Caco-2 (cell line): Measurements from ENCODE around the gene ARL5A. TPM values are rescaled to one million over a fixed set of nuclear protein-coding genes. Genes with fewer than 3 reads are reported as not detected.

Experiments used
- BruUV-seq: library from RNA; stranded (reverse); fragments of 400-500 nt; replicated peaks from 2 replicates; lab custom pipeline; 2021; lab: Mats Ljungman, UMichigan
- CTCF ChIA-PET: fragments of 300-600 bp; sonication (Branson Sonifier 250); formaldehyde crosslinking; loops from one replicate; lab custom pipeline; 2022; ENCODE audit warnings: antibody characterized with exemption; lab: Charles Lee
- POLR2A ChIA-PET: fragments of 300-600 bp; sonication (Branson Sonifier 250); formaldehyde crosslinking; loops from one replicate; lab custom pipeline; 2022; ENCODE audit warnings: antibody characterized with exemption; lab: Charles Lee
- DNase-seq, 2 experiments: peaks; one replicate each; pipeline versions ENCODE4 v3.0.0 to v3.0.0-alpha.2; 2020 to 2022
- H3K27me3 ChIP-seq: replicated peaks from 2 replicates; pipeline ENCODE4 v1.6.0; 2011; ENCODE audit warnings: low read length; ENCODE audit not compliant: control insufficient read depth, insufficient read depth
- H3K36me3 ChIP-seq: 2 replicates; pipeline ENCODE4 v1.5.1; 2011; ENCODE audit warnings: low read length; ENCODE audit not compliant: control insufficient read depth, insufficient read depth
- H3K4me1 ChIP-seq: fragments of 250-450 bp; sonication (Bioruptor Pico); 2 replicates; pipeline ENCODE4 v1.5.1; 2020; ENCODE audit warnings: mild to moderate bottlenecking
- H3K4me3 ChIP-seq: 2 replicates; pipeline ENCODE4 v1.5.1; 2011; ENCODE audit warnings: low read depth, mild to moderate bottlenecking, control low read depth, low read length
- H3K9me3 ChIP-seq: fragments of 250-450 bp; sonication (Bioruptor Pico); 2 replicates; pipeline ENCODE4 v1.5.1; 2020; ENCODE audit warnings: mild to moderate bottlenecking, moderate library complexity
- H3K27ac Mint-ChIP-seq: one replicate; pipeline ENCODE4 v1.8.0; 2022; ENCODE audit warnings: mixed read lengths; ENCODE audit not compliant: unreplicated experiment
- H3K27me3 Mint-ChIP-seq: one replicate; pipeline ENCODE4 v1.8.0; 2022; ENCODE audit warnings: mixed read lengths; ENCODE audit not compliant: insufficient read depth, unreplicated experiment
- H3K36me3 Mint-ChIP-seq: one replicate; pipeline ENCODE4 v1.8.0; 2022; ENCODE audit warnings: mild to moderate bottlenecking, mixed read lengths; ENCODE audit not compliant: insufficient read depth, unreplicated experiment
- H3K4me1 Mint-ChIP-seq: one replicate; pipeline ENCODE4 v1.8.0; 2022; ENCODE audit warnings: low read depth, mixed read lengths; ENCODE audit not compliant: unreplicated experiment
- H3K4me3 Mint-ChIP-seq: one replicate; pipeline ENCODE4 v1.8.0; 2022; ENCODE audit warnings: mild to moderate bottlenecking, moderate library complexity, mixed read lengths; ENCODE audit not compliant: unreplicated experiment
- H3K9me3 Mint-ChIP-seq: one replicate; pipeline ENCODE4 v1.8.0; 2022; ENCODE audit warnings: mixed read lengths; ENCODE audit not compliant: unreplicated experiment
- intact Hi-C: fragments of 100-400 bp; cut with micrococcal nuclease; formaldehyde crosslinking; loops from one replicate; pipeline ENCODE4 v1.10.0; 2022; ENCODE audit not compliant: unreplicated experiment
- total RNA-seq: library from RNA; stranded (reverse); gene quantifications from 2 replicates; pipeline ENCODE4 v1.2.3, GENCODE V29; 2022
- TF ChIP-seq, protein P1 (sequence below), 2 experiments: fragments of 200-600 bp in 1 of 2; IDR thresholded peaks; 1 replicate in 1 of 2; 2 replicates in 1 of 2; pipeline versions ENCODE4 v1.5.1 to v1.8.0; 2011 to 2022; ENCODE audit warnings: antibody characterized with exemption in 1 of 2, control low read depth in 1 of 2, inconsistent platforms in 1 of 2, low read depth in 1 of 2, low read length in 1 of 2, mild to moderate bottlenecking in 1 of 2, moderate library complexity in 1 of 2; ENCODE audit not compliant: insufficient read depth in 1 of 2, severe bottlenecking in 1 of 2, unreplicated experiment in 1 of 2

Gene ARL5A
- total RNA-seq, 1 experiment from 2014 or later = 58.3 TPM

DNA sequence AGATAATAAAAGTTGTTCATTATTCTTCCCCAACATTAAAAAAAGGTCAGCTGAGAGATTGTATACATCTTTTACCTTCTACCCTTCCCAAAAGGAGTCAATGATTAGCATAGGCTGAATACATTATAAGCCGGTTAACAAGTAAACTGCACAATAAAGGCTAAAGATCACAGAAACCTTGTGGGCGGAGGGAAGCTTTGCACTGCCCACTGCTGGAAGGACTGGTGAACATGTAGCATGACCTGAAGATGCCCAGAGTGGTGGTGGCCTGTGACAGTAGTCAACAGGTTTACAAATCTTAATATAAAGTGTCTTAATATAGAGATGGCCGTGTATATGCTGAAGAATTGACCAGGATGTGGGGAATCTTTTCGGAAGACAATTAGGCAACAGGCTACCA is 35.6 kb downstream of the ARL5A start:
- H3K27me3 Mint-ChIP-seq = no peaks in the 10 kb centered on the region
- Histone ChIP-seq H3K9me3 (no peaks in the 10 kb centered on the region), H3K36me3 (no peaks in the 10 kb centered on the region), H3K4me3 (no peak overlapping the region), H3K4me1 (no peaks in the 10 kb centered on the region), H3K27me3 (no peaks in the 10 kb centered on the region)
- ChIA-PET CTCF (no interaction called here), POLR2A (no interaction called here)
- no TSS peak for BruUV-seq
- no peaks in the 10 kb centered on the region for H3K4me1 Mint-ChIP-seq
- H3K36me3 Mint-ChIP-seq = peaks cover 17% of the 10 kb centered on the region
- intact Hi-C loops = loop anchor here (2.0 kb wide), 1 partner anchor 64 kb away; no protein-coding TSS in a partner anchor
- H3K4me3 Mint-ChIP-seq = no peak overlapping the region
- DNase-seq = no peak
- H3K27ac Mint-ChIP-seq = no peak overlapping the region
- H3K9me3 Mint-ChIP-seq = no peaks in the 10 kb centered on the region
- TF ChIP-seq, protein P1, sequence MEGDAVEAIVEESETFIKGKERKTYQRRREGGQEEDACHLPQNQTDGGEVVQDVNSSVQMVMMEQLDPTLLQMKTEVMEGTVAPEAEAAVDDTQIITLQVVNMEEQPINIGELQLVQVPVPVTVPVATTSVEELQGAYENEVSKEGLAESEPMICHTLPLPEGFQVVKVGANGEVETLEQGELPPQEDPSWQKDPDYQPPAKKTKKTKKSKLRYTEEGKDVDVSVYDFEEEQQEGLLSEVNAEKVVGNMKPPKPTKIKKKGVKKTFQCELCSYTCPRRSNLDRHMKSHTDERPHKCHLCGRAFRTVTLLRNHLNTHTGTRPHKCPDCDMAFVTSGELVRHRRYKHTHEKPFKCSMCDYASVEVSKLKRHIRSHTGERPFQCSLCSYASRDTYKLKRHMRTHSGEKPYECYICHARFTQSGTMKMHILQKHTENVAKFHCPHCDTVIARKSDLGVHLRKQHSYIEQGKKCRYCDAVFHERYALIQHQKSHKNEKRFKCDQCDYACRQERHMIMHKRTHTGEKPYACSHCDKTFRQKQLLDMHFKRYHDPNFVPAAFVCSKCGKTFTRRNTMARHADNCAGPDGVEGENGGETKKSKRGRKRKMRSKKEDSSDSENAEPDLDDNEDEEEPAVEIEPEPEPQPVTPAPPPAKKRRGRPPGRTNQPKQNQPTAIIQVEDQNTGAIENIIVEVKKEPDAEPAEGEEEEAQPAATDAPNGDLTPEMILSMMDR (IDR thresholded peaks at IDR 0.05; ENCODE audit: insufficient read depth in 1 of 2, low read depth in 1 of 2, low read length in 1 of 2, severe bottlenecking in 1 of 2, unreplicated experiment in 1 of 2) = peak in 1 of 2 experiments; percentile 35

DNA sequence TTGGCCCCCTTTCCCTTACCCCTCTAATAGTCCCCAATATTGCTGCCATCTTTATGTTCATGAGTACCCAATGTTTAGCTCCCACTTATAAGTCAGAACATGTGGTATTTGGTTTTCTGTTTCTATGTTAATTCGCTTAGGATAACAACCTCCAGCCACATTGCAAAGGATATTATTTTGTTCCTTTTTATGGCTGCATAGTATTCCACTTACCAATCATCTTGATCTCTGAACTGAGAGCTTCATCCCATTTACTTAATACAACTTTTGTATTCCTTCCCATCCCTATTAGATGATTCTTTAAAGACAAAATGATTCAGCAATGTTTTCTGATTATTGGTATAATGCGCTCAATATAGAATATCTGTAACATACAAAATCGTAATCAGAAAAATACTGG is 36.7 kb downstream of the ARL5A start:
- no peak for DNase-seq
- Mint-ChIP-seq H3K27ac (no peak overlapping the region), H3K4me1 (no peaks in the 10 kb centered on the region), H3K9me3 (no peaks in the 10 kb centered on the region), H3K4me3 (no peak overlapping the region), H3K27me3 (no peaks in the 10 kb centered on the region), H3K36me3 (peaks cover 11% of the 10 kb centered on the region)
- POLR2A ChIA-PET = no interaction called here
- intact Hi-C loops = no loop called here
- Histone ChIP-seq H3K36me3 (no peaks in the 10 kb centered on the region), H3K27me3 (no peaks in the 10 kb centered on the region), H3K4me3 (no peak overlapping the region), H3K9me3 (no peaks in the 10 kb centered on the region), H3K4me1 (no peaks in the 10 kb centered on the region)
- TF ChIP-seq, protein P1 (IDR thresholded peaks at IDR 0.05; ENCODE audit: insufficient read depth in 1 of 2, low read depth in 1 of 2, low read length in 1 of 2, severe bottlenecking in 1 of 2, unreplicated experiment in 1 of 2) = no peak
- BruUV-seq = no TSS peak
- CTCF ChIA-PET = no interaction called here

DNA sequence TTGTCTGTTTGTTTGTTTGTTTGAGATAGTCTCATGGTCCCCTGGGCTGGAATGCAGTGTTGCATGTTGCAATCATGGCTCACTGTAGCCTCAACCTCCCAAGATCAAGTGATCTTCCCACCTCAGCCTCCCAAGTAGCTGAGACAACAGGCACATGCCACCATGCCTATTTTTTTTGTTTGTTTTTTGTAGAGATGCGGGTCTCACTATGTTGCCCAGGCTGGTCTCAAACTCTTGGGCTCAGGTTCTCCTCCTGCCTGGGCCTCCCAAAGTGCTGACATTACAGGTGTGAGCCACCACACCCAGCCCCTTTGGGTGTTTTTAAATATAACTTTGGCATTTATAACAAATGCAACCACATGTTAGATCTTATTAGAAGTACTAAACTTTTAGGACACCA is 37.5 kb downstream of the ARL5A start:
- BruUV-seq = no TSS peak
- Mint-ChIP-seq H3K36me3 (peaks cover 11% of the 10 kb centered on the region), H3K4me1 (no peaks in the 10 kb centered on the region), H3K9me3 (no peaks in the 10 kb centered on the region), H3K27ac (no peak overlapping the region), H3K4me3 (no peak overlapping the region), H3K27me3 (no peaks in the 10 kb centered on the region)
- Histone ChIP-seq H3K36me3 (no peaks in the 10 kb centered on the region), H3K4me3 (no peak overlapping the region), H3K4me1 (no peaks in the 10 kb centered on the region), H3K9me3 (no peaks in the 10 kb centered on the region), H3K27me3 (no peaks in the 10 kb centered on the region)
- ChIA-PET CTCF (no interaction called here), POLR2A (no interaction called here)
- intact Hi-C loops = no loop called here
- DNase-seq = no peak
- TF ChIP-seq, protein P1 (IDR thresholded peaks at IDR 0.05; ENCODE audit: insufficient read depth in 1 of 2, low read depth in 1 of 2, low read length in 1 of 2, severe bottlenecking in 1 of 2, unreplicated experiment in 1 of 2) = no peak
